ENCODE measurements around the gene ANKRD13A.

DNA sequence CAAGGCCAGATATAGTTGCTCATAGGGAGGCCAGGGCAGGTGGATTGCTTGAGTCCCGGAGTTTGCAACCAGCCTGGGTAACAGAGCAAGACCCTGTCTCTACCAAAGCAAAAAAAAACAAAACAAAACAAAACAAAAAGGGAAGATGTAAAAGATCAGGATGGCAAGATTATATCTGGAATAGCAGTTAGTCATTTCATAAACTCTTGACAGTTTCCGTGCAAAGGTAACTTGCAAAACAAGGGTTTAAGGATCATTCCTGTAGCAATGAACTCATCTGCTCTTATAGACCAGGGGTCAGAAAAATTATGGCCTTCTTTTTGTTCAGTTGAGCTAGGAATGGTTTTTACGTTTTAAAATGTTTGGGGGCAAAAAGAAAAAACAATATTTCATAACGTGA lies 32.7 kb upstream of the ANKRD13A start:
- no peak for TF ChIP-seq NFRKB (IDR thresholded peaks at IDR 0.05)
- TF ChIP-seq ZNF384 (IDR thresholded peaks at IDR 0.05), result no peak
- no peak for TF ChIP-seq TARDBP (IDR thresholded peaks at IDR 0.05)
- no peak for TF ChIP-seq ELF4 (IDR thresholded peaks at IDR 0.05)
- no peak for TF ChIP-seq SUZ12 (IDR thresholded peaks at IDR 0.05)
- TF ChIP-seq LEF1 (IDR thresholded peaks at IDR 0.05; ENCODE audit: borderline replicate concordance), result no peak
- no peak for TF ChIP-seq BHLHE40 (IDR thresholded peaks at IDR 0.05; ENCODE audit: borderline replicate concordance)
- no peak for TF ChIP-seq SP1 (IDR thresholded peaks at IDR 0.05)
- TF ChIP-seq, protein P1, sequence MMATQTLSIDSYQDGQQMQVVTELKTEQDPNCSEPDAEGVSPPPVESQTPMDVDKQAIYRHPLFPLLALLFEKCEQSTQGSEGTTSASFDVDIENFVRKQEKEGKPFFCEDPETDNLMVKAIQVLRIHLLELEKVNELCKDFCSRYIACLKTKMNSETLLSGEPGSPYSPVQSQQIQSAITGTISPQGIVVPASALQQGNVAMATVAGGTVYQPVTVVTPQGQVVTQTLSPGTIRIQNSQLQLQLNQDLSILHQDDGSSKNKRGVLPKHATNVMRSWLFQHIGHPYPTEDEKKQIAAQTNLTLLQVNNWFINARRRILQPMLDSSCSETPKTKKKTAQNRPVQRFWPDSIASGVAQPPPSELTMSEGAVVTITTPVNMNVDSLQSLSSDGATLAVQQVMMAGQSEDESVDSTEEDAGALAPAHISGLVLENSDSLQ (IDR thresholded peaks at IDR 0.05), result no peak
- TF ChIP-seq CTBP1 (IDR thresholded peaks at IDR 0.05; ENCODE audit: borderline replicate concordance), result no peak
- TF ChIP-seq HDGF (IDR thresholded peaks at IDR 0.05; ENCODE audit: borderline replicate concordance), result no peak
- TF ChIP-seq FOXM1 (IDR thresholded peaks at IDR 0.05; ENCODE audit: borderline replicate concordance), result no peak
- no peak for TF ChIP-seq FOXA1 (IDR thresholded peaks at IDR 0.05)

Measured in HEK293T (cell line).